GM13976 (cell line): ENCODE measurements around the gene CAPN5.

Source experiments
- DNase-seq: peaks from one replicate; pipeline ENCODE4 v3.0.0; 2012; ENCODE audit warnings: low spot score
- CTCF ChIP-seq: IDR thresholded peaks from 2 replicates; pipeline ENCODE4 v1.5.1; 2012; ENCODE audit warnings: borderline replicate concordance, mild to moderate bottlenecking; ENCODE audit not compliant: insufficient read depth; ENCODE audit errors: extremely low read depth, missing control alignments, control extremely low read depth
- in situ Hi-C: fragments of 300-500 bp; cut with MboI; formaldehyde crosslinking; loops from one replicate; pipeline ENCODE4 v1.12.0; 2022; ENCODE audit warnings: low sequenced_read_pairs, mixed read lengths, inconsistent platforms; ENCODE audit not compliant: unreplicated experiment

Gene CAPN5

GRCh38 chr11:77027275-77027674 lies 39.5 kb upstream of the CAPN5 start:
- TF ChIP-seq CTCF = no peak
- DNase-seq = no peak
- in situ Hi-C loops = loop anchor here (25.0 kb wide), 1 partner anchor 215 kb away; no protein-coding TSS in a partner anchor

GRCh38 chr11:77029829-77030228 lies 36.9 kb upstream of the CAPN5 start:
- no peak for TF ChIP-seq CTCF
- in situ Hi-C loops = loop anchor here (25.0 kb wide), 1 partner anchor 218 kb away; no protein-coding TSS in a partner anchor
- no peak for DNase-seq

- TF ChIP-seq CTCF = no peak
- DNase-seq = no peak
- in situ Hi-C loops = loop anchor here (25.0 kb wide), 1 partner anchor 219 kb away; no protein-coding TSS in a partner anchor
Observed at GRCh38 chr11:77030834-77031414, 35.8 kb upstream of the CAPN5 start.

GRCh38 chr11:77031599-77031998 lies 35.2 kb upstream of the CAPN5 start:
- no peak for DNase-seq
- no peak for TF ChIP-seq CTCF
- in situ Hi-C loops = loop anchor here (25.0 kb wide), 1 partner anchor 219 kb away; no protein-coding TSS in a partner anchor

- in situ Hi-C loops = loop anchor here (25.0 kb wide), 1 partner anchor 223 kb away; no protein-coding TSS in a partner anchor
- no peak for DNase-seq
- no peak for TF ChIP-seq CTCF
Observed at GRCh38 chr11:77035039-77035438, 31.7 kb upstream of the CAPN5 start.

- no peak for TF ChIP-seq CTCF
- in situ Hi-C loops = loop anchor here (25.0 kb wide), 1 partner anchor 223 kb away; no protein-coding TSS in a partner anchor
- no peak for DNase-seq
Observed at GRCh38 chr11:77035580-77035979, 31.2 kb upstream of the CAPN5 start.
